ENCODE measurements around the gene LMAN1L. TPM values are rescaled to one million over a fixed set of nuclear protein-coding genes. Genes with fewer than 3 reads are reported as not detected.

Gene LMAN1L
- total RNA-seq, 2 donors from 2014 or later, result not detected

- ATAC-seq (ENCODE audit: insufficient number of reproducible peaks, low FRiP score, low read depth) (no peak), DNase-seq (ENCODE audit: low spot score) (no peak)
- Histone ChIP-seq H3K9me3 (no peaks in the 10 kb centered on the region), H3K27me3 (replicated peaks; ENCODE audit: insufficient read depth) (no peaks in the 10 kb centered on the region), H3K27ac (peak overlapping the region; percentile 16 to 45), H3K4me1 (ENCODE audit: control insufficient read depth in 1 of 2, low read depth in 2 of 2) (peaks cover 32 to 41% of the 10 kb centered on the region in 2 donors), H3K4me3 (peak overlapping the region; percentile 87), H3K36me3 (no peaks in the 10 kb centered on the region)
- TF ChIP-seq CTCF (IDR thresholded peaks at IDR 0.05), result no peak
These were observed 61.3 kb downstream of the LMAN1L start for GRCh38 chr15:74873756-74874424.

Other genes starting within 250 kb of the LMAN1L start
- gene CLK3, start 197.0 kb upstream of the LMAN1L start, total RNA-seq, result 100 to 1,000 TPM; 114 to 156 TPM
- 10 to 100 TPM; 11.5 to 16.2 TPM for gene EDC3, start 116.8 kb upstream of the LMAN1L start, total RNA-seq
- gene CYP1A1, start 87.3 kb upstream of the LMAN1L start, total RNA-seq, result under 1 TPM in 1 of 2 donors, not detected in 1; 0.54 TPM
- not detected for gene CYP1A2, start 64.0 kb upstream of the LMAN1L start, total RNA-seq
- 10 to 100 TPM; 32.7 to 61.6 TPM for gene CSK, start 30.8 kb upstream of the LMAN1L start, total RNA-seq
- gene CPLX3, start 13.8 kb downstream of the LMAN1L start, total RNA-seq, result not detected
- 10 to 100 TPM; 34.9 to 72.2 TPM for gene ULK3, start 30.3 kb downstream of the LMAN1L start, total RNA-seq
- 10 to 100 TPM; 62.1 to 84.5 TPM for gene SCAMP2, start 60.5 kb downstream of the LMAN1L start, total RNA-seq
- gene MPI, start 77.2 kb downstream of the LMAN1L start, total RNA-seq, result 10 to 100 TPM; 45.6 to 65.5 TPM
- 10 to 100 TPM; 61.1 to 85.6 TPM for gene FAM219B, start 94.0 kb downstream of the LMAN1L start, total RNA-seq
- gene COX5A, start 125.2 kb downstream of the LMAN1L start, total RNA-seq, result 10 to 100 TPM; 45.2 to 66.3 TPM
- gene RPP25, start 143.9 kb downstream of the LMAN1L start, total RNA-seq, result 10 to 100 TPM; 11.7 to 11.8 TPM
- 1 to 10 TPM; 1.5 to 3.5 TPM for gene SCAMP5, start 182.7 kb downstream of the LMAN1L start, total RNA-seq
- 10 to 100 TPM in 1 of 2 donors, 1 to 10 TPM in 1; 8.5 to 13.7 TPM for gene PPCDC, start 210.8 kb downstream of the LMAN1L start, total RNA-seq

All from thoracic aorta (tissue), 2 donors.